M059J (cell line): ENCODE measurements around the gene SLC24A4. TPM values are rescaled to one million over a fixed set of nuclear protein-coding genes. Genes with fewer than 3 reads are reported as not detected.

Source experiments
- DNase-seq: peaks from one replicate; pipeline ENCODE4 v3.0.0-alpha.2; 2012; ENCODE audit warnings: low read depth
- total RNA-seq: library from RNA; depleted of rRNA; stranded (reverse); fragments of >200 nt; shearing (Covaris generic); gene quantifications from 2 replicates; pipeline ENCODE4 v1.2.3, GENCODE V29; 2014; rRNA removed

SLC24A4 gene
- 0.02 TPM in 1 of 2 replicates, not detected in the other for total RNA-seq

GRCh38 chr14:92323011-92323915 lies at the start of gene SLC24A4:
Gene SLC24A4, plus strand, starts transcription at chr14:92323165. Its CDS starts 666 bp downstream, at chr14:92323831.
- no peak for DNase-seq

- DNase-seq = no peak
Measured at GRCh38 chr14:92273166-92273565, 49.8 kb upstream of the SLC24A4 start.

- no peak for DNase-seq
Measured at GRCh38 chr14:92274055-92274454, 48.9 kb upstream of the SLC24A4 start.

- no peak for DNase-seq
Measured at GRCh38 chr14:92276074-92276473, 46.9 kb upstream of the SLC24A4 start.

- DNase-seq = no peak
Measured at GRCh38 chr14:92277031-92277430, 45.9 kb upstream of the SLC24A4 start.

- DNase-seq = no peak
Measured at GRCh38 chr14:92280554-92281262, 42.3 kb upstream of the SLC24A4 start.

GRCh38 chr14:92282669-92283068 lies 40.3 kb upstream of the SLC24A4 start:
- no peak for DNase-seq

- DNase-seq = no peak
Measured at GRCh38 chr14:92285311-92285710, 37.7 kb upstream of the SLC24A4 start.

GRCh38 chr14:92287987-92288386 lies 35.0 kb upstream of the SLC24A4 start:
- no peak for DNase-seq

GRCh38 chr14:92288994-92289660 lies 33.8 kb upstream of the SLC24A4 start:
- DNase-seq = no peak

- no peak for DNase-seq
Measured at GRCh38 chr14:92292673-92293072, 30.3 kb upstream of the SLC24A4 start.

GRCh38 chr14:92294506-92294905 lies 28.5 kb upstream of the SLC24A4 start:
- no peak for DNase-seq

GRCh38 chr14:92297818-92298595 lies 25.0 kb upstream of the SLC24A4 start:
- DNase-seq = no peak

GRCh38 chr14:92302481-92302880 lies 20.5 kb upstream of the SLC24A4 start:
- DNase-seq = no peak

- no peak for DNase-seq
Measured at GRCh38 chr14:92308716-92309115, 14.2 kb upstream of the SLC24A4 start.

- no peak for DNase-seq
Measured at GRCh38 chr14:92309968-92310530, 12.9 kb upstream of the SLC24A4 start.

GRCh38 chr14:92310776-92311375 lies 12.1 kb upstream of the SLC24A4 start:
- DNase-seq = no peak

GRCh38 chr14:92314182-92314581 lies 8.8 kb upstream of the SLC24A4 start:
- DNase-seq = no peak

GRCh38 chr14:92315050-92315805 lies 7.7 kb upstream of the SLC24A4 start:
- no peak for DNase-seq

- DNase-seq = no peak
Measured at GRCh38 chr14:92316176-92316575, 6.8 kb upstream of the SLC24A4 start.
